SK-N-SH treated with all-trans-retinoic acid at 6 μM for 48 hours (cell line): Measurements from ENCODE around the gene SURF1.
A peak's percentile ranks its signal among the peaks of the same experiment; 100 is the strongest.
"Not testable (repeated sequence)": the region's sequence is repeated elsewhere in the genome, so short reads cannot be mapped to it uniquely, and the experiment has no call there.

Experiments used
- ATAC-seq: fragments of 200-7000 bp; cut with Tn5 transposase; 3 replicates; pipeline ENCODE4 v1.9.1; 2020; ENCODE audit warnings: mild to moderate bottlenecking, moderate library complexity
- ARNTL ChIP-seq: fragments of 450-650 bp; formaldehyde crosslinking; IDR thresholded peaks from 2 replicates; pipeline ENCODE4 v1.5.0; 2020; ENCODE audit warnings: low read depth, mild to moderate bottlenecking, moderate library complexity, borderline replicate concordance
- CSDC2 ChIP-seq: fragments of 250-450 bp; sonication (Bioruptor Pico); IDR thresholded peaks from 2 replicates; pipeline ENCODE4 v1.5.0; 2020; ENCODE audit warnings: mild to moderate bottlenecking, moderate library complexity
- ESRRG ChIP-seq: fragments of 250-450 bp; sonication (Bioruptor Pico); IDR thresholded peaks from 2 replicates; pipeline ENCODE4 v1.6.1; 2021; ENCODE audit warnings: mild to moderate bottlenecking
- GLIS3 ChIP-seq: fragments of 250-450 bp; sonication (Bioruptor Pico); IDR thresholded peaks from 2 replicates; pipeline ENCODE4 v1.5.0; 2020; ENCODE audit warnings: mild to moderate bottlenecking, moderate library complexity
- ISL1 ChIP-seq: fragments of 250-450 bp; sonication (Bioruptor Pico); IDR thresholded peaks from 2 replicates; pipeline ENCODE4 v2.1.2; 2022; ENCODE audit warnings: mild to moderate bottlenecking, moderate library complexity
- OSR1 ChIP-seq: fragments of 250-450 bp; sonication (Bioruptor Pico); IDR thresholded peaks from 2 replicates; pipeline ENCODE4 v1.8.0; 2022; ENCODE audit warnings: moderate library complexity, mild to moderate bottlenecking, inconsistent platforms
- POU6F1 ChIP-seq: fragments of 250-450 bp; sonication (Bioruptor Pico); IDR thresholded peaks from 2 replicates; pipeline ENCODE4 v1.8.0; 2021; ENCODE audit warnings: low read depth, mild to moderate bottlenecking, moderate library complexity, borderline replicate concordance
- RARB ChIP-seq: fragments of 250-450 bp; sonication (Bioruptor Pico); IDR thresholded peaks from 2 replicates; pipeline ENCODE4 v1.8.0; 2021; ENCODE audit warnings: mild to moderate bottlenecking, moderate library complexity
- TCF4 ChIP-seq: fragments of 250-450 bp; sonication (Bioruptor Pico); IDR thresholded peaks from 2 replicates; pipeline ENCODE4 v1.8.0; 2021; ENCODE audit warnings: mild to moderate bottlenecking, moderate library complexity, borderline replicate concordance
- TOX ChIP-seq: fragments of 250-450 bp; sonication (Bioruptor Pico); IDR thresholded peaks from 2 replicates; pipeline ENCODE4 v1.8.0; 2021; ENCODE audit warnings: mild to moderate bottlenecking, moderate library complexity, borderline replicate concordance
- ZC3H10 ChIP-seq: fragments of 250-450 bp; sonication (Bioruptor Pico); IDR thresholded peaks from 2 replicates; pipeline ENCODE4 v1.5.1; 2021; ENCODE audit warnings: mild to moderate bottlenecking, moderate library complexity
- ZFP30 ChIP-seq: fragments of 450-650 bp; formaldehyde crosslinking; IDR thresholded peaks from 2 replicates; pipeline ENCODE4 v1.5.0; 2022; ENCODE audit warnings: mild to moderate bottlenecking, moderate library complexity
- ZNF565 ChIP-seq: fragments of 450-650 bp; formaldehyde crosslinking; conservative IDR thresholded peaks from 2 replicates; pipeline ENCODE4 v1.5.0; 2020; ENCODE audit warnings: low read depth, mild to moderate bottlenecking, moderate library complexity
- ZNF8 ChIP-seq: fragments of 450-650 bp; formaldehyde crosslinking; IDR thresholded peaks from 2 replicates; pipeline ENCODE4 v1.5.0; 2020; ENCODE audit warnings: mild to moderate bottlenecking, moderate library complexity
- TF ChIP-seq, protein P1 (sequence below): fragments of 250-450 bp; sonication (Bioruptor Pico); IDR thresholded peaks from 2 replicates; pipeline ENCODE4 v1.5.0; 2020; ENCODE audit warnings: mild to moderate bottlenecking, moderate library complexity
- TF ChIP-seq, protein P2 (sequence below): fragments of 250-450 bp; sonication (Bioruptor Pico); IDR thresholded peaks from 2 replicates; pipeline ENCODE4 v1.8.0; 2020; ENCODE audit warnings: mild to moderate bottlenecking, moderate library complexity, borderline replicate concordance
- TF ChIP-seq, protein P3 (sequence below): fragments of 250-450 bp; sonication (Bioruptor Pico); IDR thresholded peaks from 2 replicates; pipeline ENCODE4 v1.5.1; 2020; ENCODE audit warnings: low read depth, mild to moderate bottlenecking, moderate library complexity

Gene SURF1

DNA sequence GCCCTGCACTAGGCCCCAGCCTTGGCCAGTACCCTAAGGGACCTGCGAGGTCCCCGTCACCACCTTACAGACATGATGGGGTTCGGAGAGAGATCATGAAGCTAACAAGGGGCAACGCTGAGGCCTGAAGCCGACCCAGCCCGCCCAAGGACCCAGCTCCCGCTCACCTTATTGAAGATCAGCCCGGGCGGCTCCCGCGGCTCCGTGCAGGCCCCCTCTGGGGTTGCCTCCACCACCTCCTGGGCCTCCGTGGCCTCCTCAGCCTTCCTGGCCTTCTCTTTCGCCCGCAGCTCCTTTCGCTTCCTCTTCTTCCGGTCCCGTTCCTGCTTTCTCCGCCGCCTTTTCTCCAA is 23.9 kb downstream of the SURF1 start:
- ATAC-seq = no peak
- TF ChIP-seq ZNF565 (no peak), TOX (no peak), ARNTL (no peak), ZC3H10 (CRISPR knock-in tag) (no peak), ZNF8 (no peak), POU6F1 (CRISPR knock-in tag) (no peak), ESRRG (CRISPR knock-in tag) (no peak)
- TF ChIP-seq, protein P1, sequence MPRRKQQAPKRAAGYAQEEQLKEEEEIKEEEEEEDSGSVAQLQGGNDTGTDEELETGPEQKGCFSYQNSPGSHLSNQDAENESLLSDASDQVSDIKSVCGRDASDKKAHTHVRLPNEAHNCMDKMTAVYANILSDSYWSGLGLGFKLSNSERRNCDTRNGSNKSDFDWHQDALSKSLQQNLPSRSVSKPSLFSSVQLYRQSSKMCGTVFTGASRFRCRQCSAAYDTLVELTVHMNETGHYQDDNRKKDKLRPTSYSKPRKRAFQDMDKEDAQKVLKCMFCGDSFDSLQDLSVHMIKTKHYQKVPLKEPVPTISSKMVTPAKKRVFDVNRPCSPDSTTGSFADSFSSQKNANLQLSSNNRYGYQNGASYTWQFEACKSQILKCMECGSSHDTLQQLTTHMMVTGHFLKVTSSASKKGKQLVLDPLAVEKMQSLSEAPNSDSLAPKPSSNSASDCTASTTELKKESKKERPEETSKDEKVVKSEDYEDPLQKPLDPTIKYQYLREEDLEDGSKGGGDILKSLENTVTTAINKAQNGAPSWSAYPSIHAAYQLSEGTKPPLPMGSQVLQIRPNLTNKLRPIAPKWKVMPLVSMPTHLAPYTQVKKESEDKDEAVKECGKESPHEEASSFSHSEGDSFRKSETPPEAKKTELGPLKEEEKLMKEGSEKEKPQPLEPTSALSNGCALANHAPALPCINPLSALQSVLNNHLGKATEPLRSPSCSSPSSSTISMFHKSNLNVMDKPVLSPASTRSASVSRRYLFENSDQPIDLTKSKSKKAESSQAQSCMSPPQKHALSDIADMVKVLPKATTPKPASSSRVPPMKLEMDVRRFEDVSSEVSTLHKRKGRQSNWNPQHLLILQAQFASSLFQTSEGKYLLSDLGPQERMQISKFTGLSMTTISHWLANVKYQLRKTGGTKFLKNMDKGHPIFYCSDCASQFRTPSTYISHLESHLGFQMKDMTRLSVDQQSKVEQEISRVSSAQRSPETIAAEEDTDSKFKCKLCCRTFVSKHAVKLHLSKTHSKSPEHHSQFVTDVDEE (CRISPR knock-in tag) = no peak

GRCh38 chr9:133331641-133332380 is 24.5 kb downstream of the SURF1 start:
- ATAC-seq = no peak
- no peak for TF ChIP-seq TCF4 (CRISPR knock-in tag)
- no peak for TF ChIP-seq RARB (CRISPR knock-in tag)
- no peak for TF ChIP-seq ESRRG (CRISPR knock-in tag)
- no peak for TF ChIP-seq ARNTL
- TF ChIP-seq ISL1 (CRISPR knock-in tag) = no peak
- TF ChIP-seq, protein P2, sequence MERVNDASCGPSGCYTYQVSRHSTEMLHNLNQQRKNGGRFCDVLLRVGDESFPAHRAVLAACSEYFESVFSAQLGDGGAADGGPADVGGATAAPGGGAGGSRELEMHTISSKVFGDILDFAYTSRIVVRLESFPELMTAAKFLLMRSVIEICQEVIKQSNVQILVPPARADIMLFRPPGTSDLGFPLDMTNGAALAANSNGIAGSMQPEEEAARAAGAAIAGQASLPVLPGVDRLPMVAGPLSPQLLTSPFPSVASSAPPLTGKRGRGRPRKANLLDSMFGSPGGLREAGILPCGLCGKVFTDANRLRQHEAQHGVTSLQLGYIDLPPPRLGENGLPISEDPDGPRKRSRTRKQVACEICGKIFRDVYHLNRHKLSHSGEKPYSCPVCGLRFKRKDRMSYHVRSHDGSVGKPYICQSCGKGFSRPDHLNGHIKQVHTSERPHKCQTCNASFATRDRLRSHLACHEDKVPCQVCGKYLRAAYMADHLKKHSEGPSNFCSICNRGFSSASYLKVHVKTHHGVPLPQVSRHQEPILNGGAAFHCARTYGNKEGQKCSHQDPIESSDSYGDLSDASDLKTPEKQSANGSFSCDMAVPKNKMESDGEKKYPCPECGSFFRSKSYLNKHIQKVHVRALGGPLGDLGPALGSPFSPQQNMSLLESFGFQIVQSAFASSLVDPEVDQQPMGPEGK (CRISPR knock-in tag) = no peak
- TF ChIP-seq CSDC2 (CRISPR knock-in tag) = no peak
- no peak for TF ChIP-seq GLIS3
- no peak for TF ChIP-seq ZFP30 (CRISPR knock-in tag)

DNA sequence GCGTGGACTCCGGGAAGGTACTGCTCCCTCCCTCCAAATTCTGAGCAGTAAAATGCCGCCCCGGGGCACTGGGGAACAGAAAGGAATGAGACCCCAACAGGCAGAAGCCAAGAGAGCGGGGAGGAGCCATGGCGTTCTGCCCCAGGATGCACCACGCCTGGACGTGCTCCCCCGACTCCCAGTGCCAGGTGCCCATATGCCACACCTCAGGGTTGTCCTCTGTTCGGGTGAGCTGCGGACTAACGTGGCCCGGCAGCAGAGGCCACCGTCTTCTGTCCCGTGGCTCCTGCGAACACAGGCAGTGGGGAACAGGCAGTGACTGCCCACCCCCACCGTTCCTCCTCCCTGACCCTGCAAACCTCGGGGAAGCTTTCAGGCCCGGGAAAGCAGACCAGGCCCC is 25.1 kb downstream of the SURF1 start:
- ATAC-seq = no peak

GRCh38 chr9:133329306-133330156 is 26.8 kb downstream of the SURF1 start:
- ATAC-seq = not testable (repeated sequence)

More for the DNA sequence above, 25.1 kb downstream of the SURF1 start:
- TF ChIP-seq OSR1 = no peak
- TF ChIP-seq, all 23 proteins: peak for 0

DNA sequence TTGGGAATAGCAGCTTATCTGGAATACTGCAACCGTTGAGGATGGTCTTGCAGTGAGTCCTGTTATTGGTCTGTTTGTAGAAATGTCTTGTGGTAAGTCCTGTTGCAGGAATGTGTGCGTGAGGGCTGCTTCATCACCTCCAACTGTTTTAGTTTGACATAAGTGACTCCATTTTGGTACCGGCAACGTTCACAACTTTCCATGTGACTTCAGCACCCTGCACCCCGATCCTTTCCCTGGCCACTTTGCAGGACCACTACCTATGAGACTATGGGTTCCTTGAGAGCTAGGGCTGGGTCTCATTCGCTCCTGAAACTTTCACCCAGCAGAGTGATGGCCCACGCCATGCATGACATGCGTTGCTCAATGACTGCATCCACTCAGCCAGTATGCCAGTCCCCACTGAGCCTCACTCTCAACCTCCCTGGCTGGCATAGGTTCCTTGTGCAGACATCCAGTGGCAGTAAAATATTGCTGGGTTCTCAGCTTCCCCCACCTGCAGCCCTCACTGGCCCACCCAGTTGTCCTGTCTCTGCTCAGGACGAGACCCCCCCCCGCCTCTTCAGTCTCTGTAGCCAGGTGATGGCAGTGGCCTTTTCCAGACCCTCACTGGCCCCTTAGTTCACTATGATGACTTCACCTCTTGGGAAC is 28.3 kb downstream of the SURF1 start:
- peak; percentile 14 for ATAC-seq
- TF ChIP-seq, protein P3, sequence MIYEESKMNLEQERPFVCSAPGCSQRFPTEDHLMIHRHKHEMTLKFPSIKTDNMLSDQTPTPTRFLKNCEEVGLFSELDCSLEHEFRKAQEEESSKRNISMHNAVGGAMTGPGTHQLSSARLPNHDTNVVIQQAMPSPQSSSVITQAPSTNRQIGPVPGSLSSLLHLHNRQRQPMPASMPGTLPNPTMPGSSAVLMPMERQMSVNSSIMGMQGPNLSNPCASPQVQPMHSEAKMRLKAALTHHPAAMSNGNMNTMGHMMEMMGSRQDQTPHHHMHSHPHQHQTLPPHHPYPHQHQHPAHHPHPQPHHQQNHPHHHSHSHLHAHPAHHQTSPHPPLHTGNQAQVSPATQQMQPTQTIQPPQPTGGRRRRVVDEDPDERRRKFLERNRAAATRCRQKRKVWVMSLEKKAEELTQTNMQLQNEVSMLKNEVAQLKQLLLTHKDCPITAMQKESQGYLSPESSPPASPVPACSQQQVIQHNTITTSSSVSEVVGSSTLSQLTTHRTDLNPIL (CRISPR knock-in tag) = no peak
- no peak for TF ChIP-seq CSDC2 (CRISPR knock-in tag)

- ATAC-seq = not testable (repeated sequence)
Observed at GRCh38 chr9:133327021-133327420, 29.3 kb downstream of the SURF1 start.
